Fibroblast of villous mesenchyme (primary cell): ENCODE results near the gene SNORC. TPM values are rescaled to one million over a fixed set of nuclear protein-coding genes. Genes with fewer than 3 reads are reported as not detected.

Experiments
- DNase-seq: peaks from one replicate; pipeline ENCODE4 v3.0.0-alpha.2; 2010; ENCODE audit warnings: low read depth
- H3K4me3 ChIP-seq: 2 replicates; pipeline ENCODE4 v1.5.1; 2011; ENCODE audit warnings: low read depth, mild to moderate bottlenecking, low read length
- total RNA-seq: library from RNA; depleted of rRNA; stranded (reverse); fragments of >200 nt; gene quantifications from 2 replicates; pipeline ENCODE4 v1.2.3, GENCODE V29; 2012
- TF ChIP-seq, protein P1 (sequence below): IDR thresholded peaks from 2 replicates; pipeline ENCODE4 v1.5.1; 2012; ENCODE audit warnings: low read depth, mild to moderate bottlenecking, low read length; ENCODE audit not compliant: insufficient read depth

SNORC gene
- total RNA-seq, 1 donor: 0.86 TPM

DNA sequence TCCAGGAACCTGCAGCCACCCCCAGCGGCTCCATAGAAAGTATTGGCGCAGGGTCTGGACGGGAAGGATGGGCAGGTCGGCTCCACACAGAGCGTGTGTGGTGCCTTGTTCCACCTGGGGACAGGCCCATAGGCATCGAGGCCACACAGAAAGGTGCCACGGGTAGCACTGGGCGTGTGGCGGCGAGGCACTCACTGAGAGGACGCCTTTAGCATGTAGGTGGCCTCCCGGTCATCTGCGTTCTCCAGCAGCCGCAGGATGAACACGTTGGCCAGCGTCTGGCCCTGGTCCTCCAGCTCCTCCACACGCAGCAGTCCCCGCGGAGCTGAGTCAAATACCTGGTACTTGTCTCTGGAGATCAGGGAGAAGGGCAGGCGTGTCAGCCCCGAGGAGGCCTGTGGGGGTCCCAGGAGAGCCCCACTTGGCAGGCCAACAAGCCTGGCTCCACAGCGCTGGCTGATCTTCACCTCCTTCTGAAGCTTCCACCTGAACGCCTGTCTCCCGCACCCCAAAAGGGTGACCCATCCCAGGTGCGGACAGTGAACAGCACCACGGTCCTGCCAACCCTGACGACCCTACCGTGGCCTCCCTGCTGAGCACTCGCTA lies 13.2 kb downstream of the SNORC start:
- no peak overlapping the region for H3K4me3 ChIP-seq
- TF ChIP-seq, protein P1, sequence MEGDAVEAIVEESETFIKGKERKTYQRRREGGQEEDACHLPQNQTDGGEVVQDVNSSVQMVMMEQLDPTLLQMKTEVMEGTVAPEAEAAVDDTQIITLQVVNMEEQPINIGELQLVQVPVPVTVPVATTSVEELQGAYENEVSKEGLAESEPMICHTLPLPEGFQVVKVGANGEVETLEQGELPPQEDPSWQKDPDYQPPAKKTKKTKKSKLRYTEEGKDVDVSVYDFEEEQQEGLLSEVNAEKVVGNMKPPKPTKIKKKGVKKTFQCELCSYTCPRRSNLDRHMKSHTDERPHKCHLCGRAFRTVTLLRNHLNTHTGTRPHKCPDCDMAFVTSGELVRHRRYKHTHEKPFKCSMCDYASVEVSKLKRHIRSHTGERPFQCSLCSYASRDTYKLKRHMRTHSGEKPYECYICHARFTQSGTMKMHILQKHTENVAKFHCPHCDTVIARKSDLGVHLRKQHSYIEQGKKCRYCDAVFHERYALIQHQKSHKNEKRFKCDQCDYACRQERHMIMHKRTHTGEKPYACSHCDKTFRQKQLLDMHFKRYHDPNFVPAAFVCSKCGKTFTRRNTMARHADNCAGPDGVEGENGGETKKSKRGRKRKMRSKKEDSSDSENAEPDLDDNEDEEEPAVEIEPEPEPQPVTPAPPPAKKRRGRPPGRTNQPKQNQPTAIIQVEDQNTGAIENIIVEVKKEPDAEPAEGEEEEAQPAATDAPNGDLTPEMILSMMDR: no peak
- no peak for DNase-seq

DNA sequence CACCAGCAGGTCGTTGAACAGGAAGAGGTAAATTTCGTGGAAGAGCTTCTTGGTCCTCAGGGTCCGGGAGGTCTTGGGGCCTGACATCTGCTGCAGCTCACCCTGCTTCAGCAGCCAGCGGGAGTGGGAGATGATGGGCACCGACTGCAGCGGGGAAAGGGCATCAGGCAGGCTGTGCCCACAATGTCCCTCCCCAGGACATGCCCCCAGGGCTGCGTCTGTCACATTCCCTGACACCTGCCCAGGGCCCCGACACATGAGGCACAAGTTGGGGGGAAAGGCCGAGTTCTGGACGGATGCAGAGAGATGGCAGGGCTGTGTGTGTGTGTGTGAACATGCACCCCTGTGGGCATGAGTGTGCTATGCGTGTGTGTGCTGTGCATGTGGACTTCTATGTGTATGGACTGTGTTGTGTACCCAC lies 13.9 kb downstream of the SNORC start:
- TF ChIP-seq, protein P1: no peak
- DNase-seq: no peak
- H3K4me3 ChIP-seq: no peak overlapping the region

DNA sequence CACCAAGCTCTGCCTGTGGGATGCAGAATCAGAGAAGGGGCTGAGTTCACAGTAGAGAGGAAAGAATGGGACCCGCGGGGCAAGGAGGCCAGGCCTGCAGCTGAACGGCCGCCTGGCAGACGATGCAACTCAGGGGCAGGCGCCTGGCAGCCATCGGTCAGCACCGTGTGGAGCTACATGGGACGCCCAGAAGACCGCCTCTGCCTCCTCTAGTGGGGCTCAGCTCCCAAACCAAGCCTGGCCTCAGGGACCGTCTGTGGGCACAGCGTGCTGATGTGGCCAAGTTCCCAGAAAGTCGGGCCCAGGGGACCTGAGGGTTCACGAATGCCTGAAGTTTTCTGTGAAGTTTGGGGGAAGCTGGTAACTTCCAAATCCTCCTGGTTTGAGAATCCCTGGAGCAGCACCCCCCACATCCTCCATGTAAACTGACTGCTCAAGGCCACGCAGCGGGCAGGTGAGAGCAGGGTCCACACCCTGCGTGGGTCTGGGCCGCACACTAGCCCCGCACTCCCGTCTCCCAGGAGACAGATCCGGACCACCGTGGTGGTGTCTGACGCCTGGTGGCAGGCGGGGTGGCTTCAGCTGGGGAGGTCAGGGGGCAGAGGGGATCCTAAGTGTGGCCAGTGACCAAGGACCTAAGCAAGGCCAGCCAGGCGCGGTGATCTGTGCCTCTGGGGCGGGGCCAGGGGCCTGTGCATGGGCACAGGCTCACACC lies 14.6 kb downstream of the SNORC start:
- TF ChIP-seq, protein P1: no peak
- no peak for DNase-seq
- H3K4me3 ChIP-seq: no peak overlapping the region

DNA sequence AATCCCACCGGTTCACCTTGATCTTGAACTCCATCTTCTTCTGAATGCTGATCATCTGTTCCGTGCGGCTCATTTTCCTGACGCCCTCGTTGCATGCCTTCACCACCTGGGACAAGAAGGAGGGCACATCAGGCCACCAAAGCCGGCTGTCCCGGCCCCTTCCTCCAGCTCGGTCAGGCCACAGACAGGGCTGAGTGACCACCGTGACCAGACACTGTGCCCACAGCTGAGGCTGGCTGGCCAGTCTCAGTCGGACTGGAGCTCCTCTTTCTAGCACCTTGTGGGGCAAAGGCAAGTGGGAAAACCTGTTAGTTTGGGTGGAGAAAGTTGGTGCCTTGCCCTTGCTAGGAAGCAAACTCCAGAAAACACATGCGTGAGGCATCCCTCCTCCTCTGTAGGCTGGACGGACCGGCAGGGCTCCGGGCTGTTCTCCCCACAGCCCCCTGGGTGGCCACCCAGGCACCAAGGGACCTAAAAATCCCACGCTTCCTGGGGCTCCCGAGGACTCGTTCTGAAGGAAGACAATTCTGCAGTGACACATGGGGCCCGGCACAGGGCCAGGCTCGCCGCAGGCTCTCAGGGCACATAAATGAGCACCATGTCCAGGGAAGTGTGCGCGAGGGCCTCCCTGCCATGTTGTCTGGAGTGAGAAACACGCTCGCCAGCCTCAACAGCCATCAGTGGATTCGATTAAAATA lies 15.3 kb downstream of the SNORC start:
- H3K4me3 ChIP-seq: no peak overlapping the region
- DNase-seq: no peak
- TF ChIP-seq, protein P1: no peak

DNA sequence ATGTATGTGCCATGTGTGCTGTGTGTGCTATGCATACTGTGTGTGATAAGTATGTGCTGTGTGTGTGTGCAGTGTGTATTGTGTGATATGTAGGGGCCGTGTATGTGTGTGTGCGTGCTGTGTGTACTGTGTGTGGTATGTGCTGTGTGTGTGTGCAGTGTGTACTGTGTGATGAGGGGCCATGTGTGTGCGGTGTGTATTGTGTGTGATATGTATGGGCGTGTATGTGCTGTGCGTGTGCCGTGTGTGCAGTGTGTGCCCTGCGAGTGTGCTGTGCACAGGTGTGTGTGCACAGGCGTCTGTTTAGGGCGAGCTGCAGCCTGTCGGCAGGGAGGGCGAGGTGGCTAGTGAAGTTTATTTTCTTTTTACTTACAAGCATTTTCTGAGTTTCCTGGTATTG lies 16.1 kb downstream of the SNORC start:
- TF ChIP-seq, protein P1: no peak
- no peak for DNase-seq
- no peak overlapping the region for H3K4me3 ChIP-seq

DNA sequence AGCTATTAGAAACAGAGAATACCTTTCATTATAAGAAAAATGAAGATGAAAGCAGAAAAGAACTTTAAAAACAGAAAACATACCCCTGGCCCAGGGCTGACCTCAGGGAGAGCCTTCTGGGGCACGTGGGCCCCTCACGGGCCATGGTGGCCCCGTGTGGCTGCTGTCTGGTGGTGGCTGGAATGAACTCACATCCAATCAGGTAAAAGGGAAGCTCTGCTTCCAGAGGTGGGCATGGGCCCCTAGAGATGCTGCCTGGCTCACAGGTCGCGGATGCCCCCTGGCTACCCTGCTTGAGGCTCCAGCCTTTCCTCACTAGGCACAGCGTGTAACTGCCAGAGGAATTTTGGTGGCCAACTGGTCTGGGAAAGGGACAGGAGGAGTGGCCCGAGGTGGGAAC lies 16.6 kb downstream of the SNORC start:
- no peak for DNase-seq
- TF ChIP-seq, protein P1: no peak
- H3K4me3 ChIP-seq: no peak overlapping the region
